HuH-7 (cell line): ENCODE data around the gene YJEFN3.

Experiments used
- DNase-seq: peaks from one replicate; pipeline ENCODE4 v3.0.0; 2011; ENCODE audit warnings: low spot score

Gene YJEFN3

DNA sequence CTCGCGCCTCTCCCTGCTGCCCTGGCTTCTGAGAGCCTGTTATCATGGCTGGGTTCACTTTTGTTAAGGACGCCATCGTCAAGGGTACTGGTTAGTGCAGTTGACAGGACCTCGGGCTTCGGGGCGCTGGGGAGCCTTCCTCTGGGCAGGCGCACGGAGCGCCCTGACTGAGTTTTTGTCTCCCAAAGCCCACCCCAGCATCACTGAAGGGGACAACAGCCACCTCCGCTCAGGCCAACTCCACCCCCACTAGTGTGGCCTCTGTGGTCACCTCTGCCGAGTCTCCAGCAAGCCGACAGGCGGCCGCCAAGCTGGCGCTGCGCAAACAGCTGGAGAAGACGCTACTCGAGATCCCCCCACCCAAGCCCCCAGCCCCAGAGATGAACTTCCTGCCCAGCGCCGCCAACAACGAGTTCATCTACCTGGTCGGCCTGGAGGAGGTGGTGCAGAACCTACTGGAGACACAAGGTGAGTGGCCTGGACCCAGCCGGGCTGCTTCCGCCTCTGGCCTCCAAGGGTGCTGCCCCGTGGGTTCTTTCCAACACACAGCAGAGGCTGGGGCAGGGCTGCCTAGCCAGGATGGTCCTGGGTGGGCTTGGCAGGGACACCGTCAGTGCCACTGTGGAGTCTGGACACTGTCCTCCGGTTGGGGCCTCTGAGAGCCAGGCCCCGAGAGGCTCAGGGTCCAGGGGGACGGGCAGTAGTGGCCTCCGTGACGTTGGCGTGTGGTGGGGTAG is 30.3 kb upstream of the YJEFN3 start:
- DNase-seq = no peak

DNA sequence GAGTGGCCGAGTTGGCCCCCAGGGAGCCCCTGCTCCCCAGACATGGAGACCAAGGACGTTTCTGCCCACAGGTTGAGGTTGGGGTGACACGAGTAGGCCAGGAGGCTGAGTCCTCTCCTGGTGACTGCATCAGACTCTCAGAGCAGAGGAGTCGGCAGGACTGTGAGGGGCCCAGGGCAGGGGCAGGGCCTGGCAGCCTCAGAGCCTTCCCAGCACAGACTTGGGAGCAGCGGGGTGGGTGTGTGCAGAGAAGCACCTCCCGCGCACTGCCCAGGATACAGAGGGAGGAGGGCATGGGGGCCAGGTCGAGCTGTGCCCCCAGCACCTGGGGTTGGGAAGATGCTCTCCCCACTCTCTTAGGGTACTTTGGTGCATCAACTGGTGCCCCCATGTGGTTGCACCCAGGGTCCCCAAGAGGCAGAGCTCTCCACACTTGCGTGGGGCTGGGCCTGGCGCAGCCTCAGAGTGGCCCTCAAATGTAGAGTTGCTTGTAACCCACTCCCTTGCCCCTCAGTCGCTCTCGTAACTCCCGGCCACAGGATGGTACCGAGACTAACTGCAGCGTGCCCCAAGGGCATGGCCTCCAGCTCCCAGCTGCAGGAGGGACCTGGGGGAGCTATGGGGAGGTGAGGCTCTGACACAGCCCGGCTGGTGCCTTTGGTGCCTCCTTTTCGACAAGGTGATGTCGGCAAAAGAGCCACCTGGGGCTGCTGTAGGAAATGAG is 29.3 kb upstream of the YJEFN3 start:
- no peak for DNase-seq

DNA sequence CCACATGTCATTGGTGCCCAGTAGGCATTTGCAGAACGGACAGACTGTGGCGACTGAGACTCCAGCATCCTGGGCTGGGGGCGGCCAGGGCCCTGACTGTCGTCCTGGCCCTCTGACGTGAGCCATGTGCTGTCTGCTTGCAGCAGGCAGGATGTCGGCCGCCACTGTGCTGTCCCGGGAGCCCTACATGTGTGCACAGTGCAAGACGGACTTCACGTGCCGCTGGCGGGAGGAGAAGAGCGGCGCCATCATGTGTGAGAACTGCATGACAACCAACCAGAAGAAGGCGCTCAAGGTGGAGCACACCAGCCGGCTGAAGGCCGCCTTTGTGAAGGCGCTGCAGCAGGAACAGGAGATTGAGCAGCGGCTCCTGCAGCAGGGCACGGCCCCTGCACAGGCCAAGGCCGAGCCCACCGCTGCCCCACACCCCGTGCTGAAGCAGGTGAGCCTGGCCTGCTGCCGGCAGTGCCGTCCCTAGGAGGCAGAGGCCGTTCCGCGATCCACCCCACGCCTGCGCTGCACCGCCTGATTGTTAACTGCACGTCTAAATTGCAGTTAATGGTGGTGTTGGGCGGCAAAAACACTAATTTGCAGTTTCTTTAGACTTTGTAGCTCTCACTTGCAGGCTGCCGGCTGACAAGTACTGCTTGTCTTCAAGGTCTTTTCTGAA is 27.6 kb upstream of the YJEFN3 start:
- DNase-seq = no peak

DNA sequence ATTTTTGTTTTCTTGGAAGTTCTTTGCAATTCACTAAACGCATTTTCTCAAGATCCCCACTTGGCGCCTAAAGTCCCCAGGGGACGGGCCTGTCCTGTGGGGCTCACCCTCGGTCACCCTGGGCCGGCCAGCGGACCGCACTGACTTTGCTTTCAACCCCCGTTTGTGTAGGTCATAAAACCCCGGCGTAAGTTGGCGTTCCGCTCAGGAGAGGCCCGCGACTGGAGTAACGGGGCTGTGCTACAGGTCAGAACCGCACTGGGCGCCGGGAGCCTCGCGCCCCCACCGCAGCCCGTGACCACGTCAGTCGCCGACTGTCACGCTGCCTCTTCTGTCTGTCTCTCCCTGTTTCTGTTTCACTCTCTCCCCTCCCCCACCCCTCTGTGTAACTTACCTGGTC is 26.9 kb upstream of the YJEFN3 start:
- DNase-seq = no peak

DNA sequence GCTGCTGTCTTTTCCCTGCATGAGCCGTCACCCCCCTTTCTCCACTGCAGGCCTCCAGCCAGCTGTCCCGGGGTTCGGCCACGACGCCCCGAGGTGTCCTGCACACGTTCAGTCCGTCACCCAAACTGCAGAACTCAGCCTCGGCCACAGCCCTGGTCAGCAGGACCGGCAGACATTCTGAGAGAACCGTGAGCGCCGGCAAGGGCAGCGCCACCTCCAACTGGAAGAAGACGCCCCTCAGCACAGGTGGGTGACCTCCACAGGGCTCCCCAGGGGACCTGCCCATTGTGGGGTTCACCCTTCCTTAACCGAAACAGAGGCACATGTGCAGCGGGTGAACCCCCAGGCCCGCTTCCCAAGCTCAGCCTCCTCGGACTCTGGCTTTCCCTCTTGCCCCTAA is 26.4 kb upstream of the YJEFN3 start:
- DNase-seq = no peak

DNA sequence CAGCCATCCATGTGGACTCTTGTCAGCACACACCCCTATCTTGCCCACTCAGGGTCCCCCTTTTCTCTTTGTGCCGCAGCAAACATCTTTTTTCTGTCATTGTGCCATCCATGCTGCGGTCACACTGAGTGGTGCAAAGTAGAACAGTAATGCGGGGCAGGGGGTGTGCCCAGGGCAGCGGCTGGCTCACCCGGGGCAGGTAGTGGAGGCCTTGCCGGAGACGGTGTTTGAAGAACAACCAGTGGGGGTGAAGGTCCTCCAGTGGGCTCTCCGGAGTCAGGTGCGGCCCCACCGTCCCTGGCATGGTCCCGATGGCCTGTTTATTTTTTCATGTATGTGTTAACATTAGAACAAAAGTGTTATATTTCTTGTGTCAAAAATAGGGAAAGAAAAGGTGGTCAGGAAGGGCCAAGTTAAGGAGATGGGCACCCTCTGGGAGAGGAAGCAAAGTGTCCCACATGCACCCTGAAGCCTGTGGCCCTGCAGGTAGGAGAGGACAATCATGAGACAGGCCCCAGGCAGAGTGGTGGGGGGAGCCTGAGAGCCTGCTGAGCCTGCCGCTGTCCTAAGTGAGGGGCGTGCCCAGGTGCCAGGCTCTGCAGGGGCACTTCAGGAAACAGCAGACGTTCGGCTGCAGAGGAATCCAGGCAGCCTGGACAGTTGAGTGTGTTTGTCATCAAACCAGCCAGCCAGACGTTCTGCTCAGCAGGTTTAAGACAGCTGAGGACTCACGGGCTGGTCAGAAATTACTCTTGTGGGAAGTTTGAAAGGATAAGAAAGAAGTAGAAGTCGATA is 25.7 kb upstream of the YJEFN3 start:
- DNase-seq = no peak

DNA sequence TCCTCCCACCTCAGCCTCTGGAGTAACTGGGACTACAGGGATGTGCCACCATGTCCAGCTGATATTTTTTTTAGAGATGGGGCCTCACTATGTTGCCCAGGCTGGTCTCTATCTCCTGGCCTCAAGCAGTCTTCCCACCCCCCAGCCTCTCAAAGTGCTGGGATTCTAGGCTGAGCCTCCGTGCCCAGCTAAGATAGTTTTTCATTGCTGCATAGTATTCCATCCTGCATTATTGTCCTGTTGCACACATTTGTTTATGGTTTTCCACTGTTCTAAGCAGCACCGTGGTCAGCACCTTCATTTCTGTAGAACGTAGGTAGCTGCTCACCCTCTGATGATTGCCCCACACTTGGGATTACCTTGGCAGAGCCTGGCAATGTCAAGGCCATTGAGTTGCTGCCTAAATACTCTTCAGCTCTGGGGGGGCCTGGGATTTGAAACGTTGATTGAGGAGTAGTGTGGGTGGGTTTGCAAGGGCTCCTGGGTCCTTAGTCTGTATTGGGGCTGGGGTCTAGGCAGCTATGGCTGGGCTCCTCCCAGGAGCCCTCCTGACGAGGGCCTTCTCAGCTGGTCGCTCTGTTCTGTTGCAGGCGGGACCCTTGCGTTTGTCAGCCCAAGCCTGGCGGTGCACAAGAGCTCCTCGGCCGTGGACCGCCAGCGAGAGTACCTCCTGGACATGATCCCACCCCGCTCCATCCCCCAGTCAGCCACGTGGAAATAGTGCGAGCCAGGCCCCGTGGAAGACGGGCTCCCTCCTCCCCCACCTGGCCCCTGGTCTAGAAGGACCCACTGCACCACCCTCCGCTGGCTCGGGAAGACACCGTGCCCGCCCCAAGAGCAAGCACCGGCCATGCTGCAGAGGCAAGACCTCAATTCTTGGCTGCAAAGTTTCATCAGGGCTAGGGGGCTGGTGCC is 23.7 kb upstream of the YJEFN3 start:
- no peak for DNase-seq

DNA sequence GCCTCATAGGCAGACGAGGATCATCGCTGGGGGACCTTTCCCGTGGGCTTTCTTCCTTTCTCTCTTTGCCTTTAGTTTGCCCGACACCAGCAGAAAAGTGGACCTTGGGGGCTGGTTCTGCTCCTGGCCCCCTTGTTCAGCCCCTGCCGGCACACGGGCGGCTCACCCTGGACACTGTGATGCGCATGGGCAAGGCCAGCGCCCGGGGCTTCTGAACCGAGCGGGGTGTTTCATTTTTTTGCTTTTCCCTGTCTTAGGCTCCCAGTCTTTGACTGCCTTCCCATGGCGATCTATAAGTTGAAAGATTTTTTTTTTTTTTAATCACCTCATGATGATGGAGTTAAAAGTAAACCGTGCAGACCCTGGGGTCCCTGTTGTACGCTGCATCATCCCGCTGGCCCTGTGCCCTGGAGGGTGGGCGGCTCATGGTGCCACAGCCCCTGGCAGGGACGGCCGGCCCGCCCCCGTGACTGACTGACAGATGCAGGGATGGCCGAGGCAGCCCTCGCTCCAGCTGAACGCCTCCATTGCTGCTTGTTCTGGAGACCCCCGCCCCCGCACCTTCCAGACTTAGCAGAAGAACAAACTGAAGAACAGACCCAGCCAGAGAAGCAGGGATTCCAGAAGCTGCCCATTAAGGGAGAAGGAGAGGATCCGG is 22.9 kb upstream of the YJEFN3 start:
- no peak for DNase-seq

DNA sequence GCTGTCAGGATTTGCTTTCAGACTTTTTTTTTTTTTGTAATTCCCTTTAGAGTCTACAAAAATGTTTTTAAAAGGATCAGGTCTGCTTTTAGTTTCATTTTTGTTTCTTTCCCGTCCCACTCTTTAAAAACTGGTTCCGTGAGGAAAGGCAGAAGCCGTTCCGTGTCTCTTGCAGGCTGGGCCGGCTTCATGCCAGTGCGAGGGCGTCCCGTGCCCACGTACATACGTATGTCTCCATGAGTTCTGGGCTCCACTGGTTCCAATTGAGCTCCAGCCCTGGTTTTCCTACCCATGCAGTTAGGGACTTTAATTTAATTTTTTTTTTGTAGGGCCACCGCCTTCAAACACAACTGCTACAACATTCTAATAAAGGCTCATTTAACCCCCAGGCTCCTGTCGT is 22.1 kb upstream of the YJEFN3 start:
- DNase-seq = no peak

DNA sequence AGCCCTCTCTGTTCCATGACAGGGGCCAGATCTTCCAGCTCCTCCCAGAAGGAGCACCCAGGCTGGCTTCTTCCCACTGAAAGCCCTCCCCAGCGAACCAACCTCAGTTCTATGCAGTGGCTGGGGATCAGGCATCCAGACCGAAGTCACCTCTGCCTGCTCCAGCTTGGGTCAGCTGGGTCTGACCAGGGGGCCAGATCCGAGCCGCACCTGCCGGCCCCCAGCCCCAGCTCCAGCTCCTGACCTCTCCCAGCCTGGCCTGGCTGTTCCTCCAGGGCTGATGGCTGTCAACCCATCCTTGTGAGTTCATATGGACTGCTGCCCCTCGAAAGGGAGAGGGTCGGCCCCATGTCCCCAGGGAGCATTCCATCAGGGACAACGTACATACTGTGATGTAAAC is 21.4 kb upstream of the YJEFN3 start:
- no peak for DNase-seq

DNA sequence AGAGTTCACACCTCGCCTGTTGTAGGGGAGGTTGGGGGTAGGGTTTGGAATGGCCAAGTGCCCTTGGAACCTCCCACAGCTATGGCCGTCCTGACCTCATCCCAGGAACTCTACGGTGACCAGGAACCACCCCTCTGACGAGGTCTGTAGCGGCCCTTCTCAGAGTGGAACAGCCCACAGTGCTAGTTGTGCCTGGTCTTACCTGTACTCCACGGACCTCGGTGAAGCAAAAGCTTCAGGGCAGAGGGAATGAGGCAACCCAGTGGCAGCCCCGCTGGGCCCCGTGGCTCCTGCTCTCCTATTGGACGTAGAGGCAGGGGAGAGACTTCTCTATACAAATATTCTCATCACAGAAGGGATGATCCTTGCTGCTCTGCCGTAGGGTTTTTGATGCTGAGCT is 20.5 kb upstream of the YJEFN3 start:
- DNase-seq = no peak

DNA sequence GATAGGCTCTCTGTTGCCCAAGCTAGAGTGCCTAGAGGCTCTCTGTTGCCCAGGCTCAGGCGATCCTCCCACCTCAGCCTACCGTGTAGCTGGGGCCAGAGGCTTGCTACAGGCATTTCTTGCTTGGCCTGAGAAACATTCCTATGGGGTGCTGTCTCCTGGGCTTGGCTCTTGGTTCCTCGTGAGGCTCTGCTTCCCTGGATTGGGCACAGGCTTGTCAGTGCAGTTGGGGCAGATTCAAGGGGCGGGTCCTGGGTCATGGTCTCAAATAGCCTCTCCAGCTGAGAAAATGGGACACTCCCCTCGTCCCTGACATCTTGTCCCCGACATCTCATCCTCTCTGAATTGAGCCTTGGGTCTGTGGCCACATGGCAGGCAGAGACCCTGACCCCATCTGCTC is 18.3 kb upstream of the YJEFN3 start:
- no peak for DNase-seq

DNA sequence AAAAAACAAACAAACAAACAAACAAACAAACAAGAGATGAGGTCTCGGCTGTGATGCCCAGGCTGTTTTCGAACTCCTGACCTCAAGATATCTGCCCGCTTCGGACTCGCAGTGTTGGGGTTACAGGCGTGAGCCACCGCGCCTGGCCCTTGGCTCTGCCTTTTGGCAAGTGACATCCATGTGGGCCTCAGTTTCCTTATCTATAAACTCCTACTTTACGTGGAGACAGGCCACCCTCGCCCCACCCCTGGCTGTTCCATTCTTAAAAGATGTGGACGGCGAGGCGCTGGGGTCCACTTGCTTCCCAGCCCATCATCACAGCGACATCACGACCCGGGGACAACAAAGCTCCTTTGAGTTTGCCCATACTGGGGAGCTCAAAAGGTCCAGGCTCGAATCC is 15.0 kb upstream of the YJEFN3 start:
- DNase-seq = no peak

DNA sequence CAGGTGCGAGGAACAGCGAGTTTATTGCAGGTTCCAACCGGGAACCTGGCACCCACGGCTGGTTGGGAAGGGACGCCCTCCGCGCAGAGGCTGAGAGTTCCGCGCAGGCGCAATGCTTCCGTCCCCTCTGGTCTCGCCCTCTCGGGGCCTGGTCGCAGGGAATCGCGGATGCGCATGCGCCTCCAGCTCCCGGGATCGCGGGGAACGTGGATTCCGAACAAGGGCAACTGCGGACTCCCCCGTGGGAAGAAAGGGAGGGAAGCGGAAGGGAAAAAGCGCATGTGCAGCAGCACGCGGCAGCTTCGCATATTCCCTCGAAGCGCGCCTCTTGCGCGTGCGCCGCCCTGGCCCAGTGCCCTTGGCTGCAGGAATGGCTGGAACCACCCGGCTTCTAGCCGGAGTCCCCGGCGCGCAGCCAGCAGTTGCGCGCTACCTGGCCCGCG is 14.5 kb upstream of the YJEFN3 start:
- DNase-seq = no peak

DNA sequence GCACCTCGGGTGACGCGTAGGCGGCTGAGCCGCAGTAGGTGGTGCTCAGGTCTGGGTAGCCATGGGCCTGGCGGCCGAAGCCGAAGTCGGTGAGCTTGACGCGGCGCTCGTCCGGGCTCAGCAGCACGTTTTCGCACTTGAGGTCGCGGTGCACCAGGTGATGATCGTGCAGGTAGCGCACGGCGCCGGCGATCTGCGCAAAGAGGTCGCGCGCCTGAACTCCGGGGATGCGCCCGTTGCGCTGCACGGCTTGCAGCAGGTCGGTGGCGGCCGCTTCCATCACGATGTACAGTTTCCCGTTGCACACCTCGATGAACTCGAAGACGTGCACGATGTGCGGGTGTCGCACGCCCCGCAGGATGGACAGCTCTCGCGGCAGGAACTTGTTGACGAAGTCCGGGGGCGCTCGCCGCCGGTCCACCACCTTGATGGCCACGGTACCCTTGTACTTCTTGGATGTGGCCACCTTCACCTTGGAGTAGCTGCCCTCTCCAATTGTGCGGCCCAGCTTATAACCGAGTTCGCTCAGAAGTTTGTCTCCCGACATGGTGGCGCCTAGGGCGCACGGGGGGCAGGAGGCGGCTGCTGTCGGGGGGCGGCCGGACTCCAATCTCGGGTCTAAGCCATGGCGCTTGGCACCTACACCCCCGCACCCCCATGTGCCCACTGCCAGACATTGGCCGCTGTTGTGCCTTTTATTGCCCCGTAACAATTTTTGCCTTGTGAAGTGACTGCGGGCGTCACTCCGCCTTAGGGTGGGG is 13.7 kb upstream of the YJEFN3 start, which contains the start of gene TSSK6:
TSSK6 (minus strand) TSS at position 668 of the 761 bp plus-strand sequence; CDS start at position 547, 121 bp downstream.
- DNase-seq = no peak

DNA sequence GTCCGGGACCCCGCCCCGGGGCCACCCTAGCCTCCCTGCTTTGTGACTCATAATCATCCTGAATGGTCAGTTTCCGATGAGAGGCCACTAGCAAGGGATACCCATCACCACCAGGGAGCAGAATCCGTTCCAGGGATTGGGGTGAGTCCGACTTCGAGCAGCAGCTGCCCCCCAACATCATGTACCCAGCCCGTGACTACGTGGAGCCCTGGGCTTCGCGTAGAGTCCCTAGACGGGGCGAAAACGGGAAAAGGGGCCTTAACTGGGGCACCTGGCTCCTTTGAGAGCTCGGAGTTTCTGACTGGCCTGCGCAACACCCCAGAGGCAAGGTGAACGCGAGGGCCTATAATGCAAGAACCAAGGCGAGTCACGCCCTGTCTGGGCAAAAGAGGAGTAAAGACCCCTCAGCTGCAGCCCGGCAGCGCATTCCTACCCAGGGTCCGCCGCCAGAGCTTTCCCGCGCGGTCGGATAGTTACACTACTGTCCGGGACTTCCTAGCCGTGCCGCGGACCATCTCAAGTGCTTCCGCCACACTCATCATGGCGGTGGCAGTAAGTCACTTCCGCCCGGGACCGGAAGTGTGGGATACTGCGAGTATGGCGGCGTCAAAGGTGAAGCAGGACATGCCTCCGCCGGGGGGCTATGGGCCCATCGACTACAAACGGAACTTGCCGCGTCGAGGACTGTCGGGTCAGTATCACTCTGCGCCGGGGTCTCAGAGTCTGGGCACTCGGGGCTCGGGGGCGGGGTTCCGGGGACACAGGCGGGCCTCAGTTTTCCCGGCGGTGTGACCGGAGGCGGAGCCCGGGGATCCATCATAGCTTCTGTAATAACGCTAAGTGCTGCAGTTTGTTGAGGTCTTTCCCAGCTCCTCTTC is 12.8 kb upstream of the YJEFN3 start, which contains the start of gene NDUFA13:
NDUFA13 (plus strand) TSS at position 584 of the 878 bp plus-strand sequence; CDS start at position 598, 14 bp downstream.
- DNase-seq = peak; percentile 98

DNA sequence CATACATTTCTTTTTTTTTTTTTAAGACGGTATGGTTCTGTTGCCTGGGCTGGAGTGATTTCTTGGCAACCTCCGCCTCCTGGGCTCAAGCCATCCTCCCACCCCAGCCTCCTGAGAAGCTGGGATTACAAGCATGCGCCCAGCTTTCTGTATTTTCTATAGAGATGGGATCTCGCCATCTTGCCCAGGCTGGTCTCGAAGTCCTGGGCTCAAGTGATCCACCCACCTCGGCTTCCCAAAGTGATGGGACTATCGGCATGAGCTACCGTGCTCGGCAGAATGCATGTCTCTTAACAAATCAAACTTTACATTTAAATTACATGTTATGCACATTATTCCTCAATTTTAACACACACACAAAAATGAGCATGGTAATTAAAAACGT is 11.5 kb upstream of the YJEFN3 start:
- no peak for DNase-seq

DNA sequence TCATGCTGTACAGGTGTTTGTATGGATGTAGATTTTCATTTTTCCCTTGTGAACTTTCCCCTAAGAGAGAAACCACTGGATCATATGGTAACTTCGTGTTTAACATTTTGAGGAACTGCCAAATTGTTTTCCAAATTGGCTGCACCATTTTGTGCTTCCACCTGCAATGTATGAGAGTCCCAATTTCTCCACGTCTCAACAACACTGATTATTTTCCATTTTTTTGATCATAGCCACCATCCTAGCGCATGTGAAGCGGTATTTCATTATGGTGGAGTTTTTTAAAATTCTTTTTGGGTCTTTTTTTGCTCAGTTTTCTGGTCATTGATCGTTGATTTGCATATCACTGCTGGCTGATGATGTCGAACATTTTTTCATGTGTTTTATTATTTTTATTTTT is 7.7 kb upstream of the YJEFN3 start:
- DNase-seq = no peak

DNA sequence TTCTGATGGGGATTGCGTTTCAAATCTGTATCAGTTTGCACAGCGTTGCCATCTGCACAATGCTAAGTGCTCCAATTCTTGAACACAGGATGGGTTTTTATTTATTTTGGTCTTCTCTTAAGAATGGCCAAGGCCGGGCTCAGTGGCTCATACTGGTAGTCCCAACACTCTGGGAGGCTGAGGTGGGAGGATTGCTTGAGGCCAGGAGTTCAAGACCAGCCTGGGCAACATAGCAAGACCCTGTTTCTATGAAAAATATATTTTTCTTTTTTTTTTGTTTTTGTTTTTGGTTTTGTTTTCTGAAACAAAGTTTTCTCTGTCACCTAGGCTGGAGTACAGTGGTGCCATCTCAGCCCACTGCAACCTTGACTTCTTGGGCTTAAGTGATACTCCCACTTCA is 5.5 kb upstream of the YJEFN3 start:
- DNase-seq = no peak
